Measurements from ENCODE around the gene IFITM1. TPM values are rescaled to one million over a fixed set of nuclear protein-coding genes. Genes with fewer than 3 reads are reported as not detected.
A peak's percentile ranks its signal among the peaks of the same experiment; 100 is the strongest.

The IFITM1 gene
- total and polyA plus RNA-seq, 2 of the 8 experiments (the other 6 are each of a cell fraction or from before 2014, with no cell fraction given): 394 to 1,464 TPM

GRCh38 chr11:331358-332060, 17.7 kb downstream of the IFITM1 start:
- WGBS, 2 experiments (ENCODE audit: extremely low coverage in 1 of 2, insufficient coverage in 1 of 2, insufficient read length in 1 of 2, insufficient replicate concordance in 2 of 2, low coverage in 1 of 2, low lambda C conversion rate in 2 of 2, missing lambda C conversion rate in 1 of 2): 91% methylated on average over 18 of the region's 19 CpGs; no CpG with 5 or more reads in 1 of the 2 experiments
- Histone ChIP-seq H3K23me2 (ENCODE audit: low read depth, low read length) (no peaks in the 10 kb centered on the region), H3K14ac (ENCODE audit: insufficient read length) (no peak overlapping the region), H3K4ac (replicated peaks; ENCODE audit: insufficient read length, low read depth, low read length) (no peak overlapping the region), H3K56ac (replicated peaks; ENCODE audit: insufficient read length, low read depth, low read length) (no peak overlapping the region), H3K4me1 (replicated peaks in 1 of 4; ENCODE audit: control insufficient read depth in 3 of 4, insufficient read depth in 4 of 4, low read length in 3 of 4) (peaks cover 4 to 23% (median 20%) of the 10 kb centered on the region in 4 experiments), H2BK20ac (ENCODE audit: low read length) (peak overlapping the region; percentile 29; the same call in 1 of the 2 replicates), H4K8ac (ENCODE audit: extremely low read depth, insufficient read depth, low read length) (no peak overlapping the region), H3K9ac (replicated peaks in 1 of 4; ENCODE audit: extremely low read depth in 1 of 4, low read depth in 3 of 4, low read length in 3 of 4) (no peak overlapping the region), H3K36me3 (ENCODE audit: control insufficient read depth in 2 of 4, insufficient read depth in 4 of 4, low read length in 3 of 4) (no peaks in the 10 kb centered on the region), H3K79me2 (ENCODE audit: control insufficient read depth in 1 of 2, insufficient read depth in 2 of 2, low read length in 2 of 2) (no peaks in the 10 kb centered on the region), H3K18ac (ENCODE audit: extremely low read depth, low read length) (no peak overlapping the region; the same call in 1 of the 2 replicates), H2BK5ac (ENCODE audit: low read depth, low read length) (peak overlapping the region; percentile 75; the same call in 1 of the 2 replicates), H4K20me1 (replicated peaks in 1 of 2; ENCODE audit: control insufficient read depth in 1 of 2, insufficient read depth in 2 of 2, low read length in 2 of 2) (no peaks in the 10 kb centered on the region), H4K5ac (ENCODE audit: insufficient read length, low read depth, low read length) (no peak overlapping the region), H4K91ac (replicated peaks; ENCODE audit: insufficient read length, low read length) (no peak overlapping the region), H2BK120ac (replicated peaks; ENCODE audit: low read depth, low read length) (no peak overlapping the region), H3K27ac (ENCODE audit: low read depth, low read length) (no peak overlapping the region), H3K79me1 (ENCODE audit: low read depth, low read length) (no peaks in the 10 kb centered on the region), H3K4me2 (ENCODE audit: insufficient read depth in 1 of 2, low read depth in 2 of 2, low read length in 2 of 2) (no peak overlapping the region), H3K4me3 (ENCODE audit: extremely low read depth in 1 of 4, insufficient read depth in 2 of 4, low read depth in 3 of 4, low read length in 4 of 4) (no peak overlapping the region), H3K23ac (ENCODE audit: insufficient read length) (no peak overlapping the region), H2BK15ac (ENCODE audit: low read length) (peak overlapping the region; percentile 99; the same call in 1 of the 2 replicates), H2AFZ (ENCODE audit: low read length) (no peak overlapping the region), H3K27me3 (replicated peaks in 1 of 4; ENCODE audit: control insufficient read depth in 3 of 4, extremely low read depth in 1 of 4, insufficient read depth in 3 of 4, low read length in 3 of 4) (no peaks in the 10 kb centered on the region), H2BK12ac (ENCODE audit: low read depth, low read length) (peak overlapping the region; percentile 40; the same call in 1 of the 2 replicates), H2AK5ac (ENCODE audit: low read depth, low read length) (peak overlapping the region; percentile 83; the same call in 1 of the 2 replicates), H3K9me3 (ENCODE audit: insufficient read depth in 2 of 2, low read depth in 1 of 2, low read length in 1 of 2) (peaks cover 10 to 11% of the 10 kb centered on the region in 2 experiments; a peak in 3 of 4 replicates)
- POLR2A ChIA-PET (ENCODE audit: partially characterized antibody): interaction anchor here (1.1 to 2.6 kb wide), 3 partner anchors 8 to 24 kb away, joined by 4 to 11 read pairs (median 8); no protein-coding TSS in a partner anchor
- TF ChIP-seq CBX8 (IDR thresholded peaks at IDR 0.05; ENCODE audit: borderline replicate concordance, low read depth, low read length): no peak
- no peak for TF ChIP-seq RFX5 (IDR thresholded peaks at IDR 0.05; ENCODE audit: borderline replicate concordance, low read depth, low read length)
- TF ChIP-seq PHF8 (conservative IDR thresholded peaks at IDR 0.05; ENCODE audit: low read depth, low read length): no peak
- no peak for TF ChIP-seq CREB1 (IDR thresholded peaks at IDR 0.05)
- no peak for TF ChIP-seq RBBP5 (IDR thresholded peaks at IDR 0.05; ENCODE audit: borderline replicate concordance, low read depth, low read length)
- TF ChIP-seq SIX5 (IDR thresholded peaks at IDR 0.05; ENCODE audit: low read depth, low read length): no peak
- no peak for TF ChIP-seq NRF1 (IDR thresholded peaks at IDR 0.05; ENCODE audit: low read depth, low read length)
- no peak for TF ChIP-seq SUZ12 (IDR thresholded peaks at IDR 0.05; ENCODE audit: low read length)
- TF ChIP-seq CBX5 (IDR thresholded peaks at IDR 0.05; ENCODE audit: low read depth, low read length): no peak
- TF ChIP-seq CTBP2 (IDR thresholded peaks at IDR 0.05; ENCODE audit: borderline replicate concordance, insufficient read depth, insufficient read length, low read length): no peak
- no peak for TF ChIP-seq GTF2F1 (IDR thresholded peaks at IDR 0.05; ENCODE audit: borderline replicate concordance, low read depth, low read length)
- TF ChIP-seq CHD2 (IDR thresholded peaks at IDR 0.05; ENCODE audit: low read length): no peak
- TF ChIP-seq POLR2AphosphoS5 (IDR thresholded peaks at IDR 0.05; ENCODE audit: low read depth, low read length): no peak
- CTCF ChIA-PET (ENCODE audit: partially characterized antibody): interaction anchor here (1.1 to 3.9 kb wide), 6 partner anchors 15 to 81 kb away, joined by 4 to 12 read pairs (median 9); no protein-coding TSS in a partner anchor
- DNase-seq (ENCODE audit: low read depth in 1 of 2, low spot score in 2 of 2) (no peak), FAIRE-seq (no peak)
